H9 (cell line): ENCODE results near the gene CMC4. TPM values are rescaled to one million over a fixed set of nuclear protein-coding genes. Genes with fewer than 3 reads are reported as not detected.

ENCODE experiments used
- DNase-seq: peaks from one replicate; pipeline ENCODE4 v3.0.0-alpha.2; 2017
- H2AFZ ChIP-seq: one replicate; pipeline ENCODE4 v1.6.1; 2013; ENCODE audit warnings: mild to moderate bottlenecking, low read length, control low read depth, moderate library complexity
- H2AK5ac ChIP-seq: 2 replicates; pipeline ENCODE4 v1.6.1; 2013; ENCODE audit warnings: low read length, control low read depth, mixed read lengths; ENCODE audit not compliant: insufficient read length
- H2BK120ac ChIP-seq: one replicate; pipeline ENCODE4 v1.6.1; 2013; ENCODE audit warnings: low read depth, mild to moderate bottlenecking, low read length, control low read depth, inconsistent platforms; ENCODE audit not compliant: poor library complexity, severe bottlenecking
- H2BK12ac ChIP-seq: 2 replicates; pipeline ENCODE4 v1.6.1; 2013; ENCODE audit warnings: low read length, control low read depth, mixed read lengths, low read depth; ENCODE audit not compliant: insufficient read length
- H2BK15ac ChIP-seq: 2 replicates; pipeline ENCODE4 v1.6.1; 2013; ENCODE audit warnings: low read depth, low read length, control low read depth
- H2BK20ac ChIP-seq: one replicate; pipeline ENCODE4 v1.6.1; 2013; ENCODE audit warnings: low read depth, mild to moderate bottlenecking, low read length, control low read depth, inconsistent platforms; ENCODE audit not compliant: poor library complexity, severe bottlenecking
- H2BK5ac ChIP-seq: 2 replicates; pipeline ENCODE4 v1.6.1; 2013; ENCODE audit warnings: low read length, control low read depth, mixed read lengths; ENCODE audit not compliant: insufficient read length
- H3K14ac ChIP-seq: 2 replicates; pipeline ENCODE4 v1.6.1; 2013; ENCODE audit warnings: low read length, control low read depth; ENCODE audit not compliant: insufficient read depth
- H3K18ac ChIP-seq: 2 replicates; pipeline ENCODE4 v1.6.1; 2013; ENCODE audit warnings: low read depth, mild to moderate bottlenecking, mixed read lengths, low read length, control low read depth; ENCODE audit not compliant: insufficient read length
- H3K23ac ChIP-seq: 2 replicates; pipeline ENCODE4 v1.6.1; 2013; ENCODE audit warnings: low read length, control low read depth, mixed read lengths, low read depth; ENCODE audit not compliant: insufficient read length
- H3K23me2 ChIP-seq: 2 replicates; pipeline ENCODE4 v1.6.1; 2013; ENCODE audit warnings: low read depth, mild to moderate bottlenecking, mixed read lengths, low read length, control low read depth; ENCODE audit not compliant: insufficient read length, poor library complexity, severe bottlenecking
- H3K27ac ChIP-seq: 2 replicates; pipeline ENCODE4 v1.5.1; 2013; ENCODE audit warnings: low read length, control low read depth, mixed read lengths, low read depth; ENCODE audit not compliant: insufficient read length
- H3K27me3 ChIP-seq: 2 replicates; pipeline ENCODE4 v1.6.1; 2013; ENCODE audit warnings: low read length, control low read depth, inconsistent platforms; ENCODE audit not compliant: insufficient read depth
- H3K4ac ChIP-seq: 2 replicates; pipeline ENCODE4 v1.6.1; 2013; ENCODE audit warnings: low read depth, mild to moderate bottlenecking, control low read depth, inconsistent platforms, low read length, moderate library complexity
- H3K4me1 ChIP-seq: 2 replicates; pipeline ENCODE4 v1.6.1; 2013; ENCODE audit warnings: low read length, control low read depth, inconsistent platforms; ENCODE audit not compliant: insufficient read depth
- H3K4me2 ChIP-seq: 2 replicates; pipeline ENCODE4 v1.6.1; 2013; ENCODE audit warnings: low read length, control low read depth, mixed read lengths; ENCODE audit not compliant: insufficient read length, insufficient read depth
- H3K56ac ChIP-seq: 2 replicates; pipeline ENCODE4 v1.6.1; 2013; ENCODE audit warnings: low read depth, mild to moderate bottlenecking, mixed read lengths, low read length, control low read depth; ENCODE audit not compliant: insufficient read length
- H3K79me1 ChIP-seq: 2 replicates; pipeline ENCODE4 v1.6.1; 2013; ENCODE audit warnings: low read depth, mild to moderate bottlenecking, moderate library complexity, low read length, control low read depth, inconsistent platforms; ENCODE audit not compliant: insufficient read depth, poor library complexity, severe bottlenecking
- H3K79me2 ChIP-seq: 2 replicates; pipeline ENCODE4 v1.6.1; 2013; ENCODE audit warnings: low read length, control low read depth, inconsistent platforms; ENCODE audit not compliant: insufficient read depth
- H3K9ac ChIP-seq: 2 replicates; pipeline ENCODE4 v1.6.1; 2013; ENCODE audit warnings: low read length, control low read depth, mixed read lengths; ENCODE audit not compliant: insufficient read length; ENCODE audit errors: extremely low read depth
- H3K9me3 ChIP-seq: one replicate; pipeline ENCODE4 v1.6.1; 2013; ENCODE audit warnings: low read depth, low read length, inconsistent platforms; ENCODE audit not compliant: control insufficient read depth
- H3T11ph ChIP-seq: one replicate; pipeline ENCODE4 v1.6.1; 2013; ENCODE audit warnings: mild to moderate bottlenecking, low read length, control low read depth, inconsistent platforms
- H4K20me1 ChIP-seq: one replicate; pipeline ENCODE4 v1.6.1; 2013; ENCODE audit not compliant: control insufficient read depth, insufficient read length, insufficient read depth
- H4K5ac ChIP-seq: 2 replicates; pipeline ENCODE4 v1.6.1; 2013; ENCODE audit warnings: low read depth, mild to moderate bottlenecking, mixed read lengths, low read length, control low read depth; ENCODE audit not compliant: insufficient read length
- H4K8ac ChIP-seq: replicated peaks from 2 replicates; pipeline ENCODE4 v1.6.1; 2013; ENCODE audit warnings: low read length, control low read depth, mixed read lengths, low read depth; ENCODE audit not compliant: insufficient read length
- H4K91ac ChIP-seq: 2 replicates; pipeline ENCODE4 v1.6.1; 2013; ENCODE audit warnings: low read depth, mild to moderate bottlenecking, moderate library complexity, mixed read lengths, low read length, control low read depth; ENCODE audit not compliant: insufficient read length
- H3K27ac Mint-ChIP-seq, 3 experiments: 2 replicates in 2 of 3; 3 replicates in 1 of 3; pipeline ENCODE4 v1.8.0; 2020 to 2021; ENCODE audit warnings: mixed read lengths in 3 of 3, mild to moderate bottlenecking in 1 of 3, moderate library complexity in 1 of 3
- H3K27me3 Mint-ChIP-seq: 2 replicates; pipeline ENCODE4 v1.8.0; 2021; ENCODE audit warnings: low read depth, mild to moderate bottlenecking, moderate library complexity, mixed read lengths
- H3K36me3 Mint-ChIP-seq, 3 experiments: 2 replicates in 2 of 3; 3 replicates in 1 of 3; pipeline ENCODE4 v1.8.0; 2020 to 2021; ENCODE audit warnings: low read depth in 3 of 3, mixed read lengths in 3 of 3; ENCODE audit not compliant: insufficient read depth in 1 of 3
- H3K4me1 Mint-ChIP-seq, 2 experiments: 2 replicates each; pipeline ENCODE4 v1.8.0; 2020; ENCODE audit warnings: mixed read lengths in 2 of 2
- H3K4me3 Mint-ChIP-seq, 2 experiments: 2 replicates in 1 of 2; 3 replicates in 1 of 2; pipeline ENCODE4 v1.8.0; 2020 to 2021; ENCODE audit warnings: mild to moderate bottlenecking in 2 of 2, mixed read lengths in 2 of 2, moderate library complexity in 1 of 2
- H3K9me3 Mint-ChIP-seq, 2 experiments: 2 replicates in 1 of 2; 3 replicates in 1 of 2; pipeline ENCODE4 v1.8.0; 2020; ENCODE audit warnings: mild to moderate bottlenecking in 2 of 2, mixed read lengths in 2 of 2, moderate library complexity in 1 of 2
- CTCF ChIP-seq: fragments of 200-600 bp; sonication (generic); conservative IDR thresholded peaks from 3 replicates; pipeline ENCODE4 v1.8.0; 2021; ENCODE audit warnings: antibody characterized with exemption, mild to moderate bottlenecking
- WGBS: extraction: QIAGEN DNeasy Blood & Tissue Kit; methylation state at CpG from one replicate; pipeline ENCODE4 v1.1.7; 2013; ENCODE audit warnings: missing lambda C conversion rate, low lambda C conversion rate, mixed read lengths; ENCODE audit not compliant: insufficient read length; ENCODE audit errors: extremely low coverage; 5-methylcytosine and 5-hydroxymethylcytosine counted together
- total RNA-seq: library from RNA; stranded (reverse); gene quantifications from 2 replicates; pipeline ENCODE4 v1.2.1, GENCODE V29; 2021

Gene CMC4
- total RNA-seq, 1 experiment from 2014 or later = 6.2 TPM

- Histone ChIP-seq H3K18ac (no peak overlapping the region), H3K14ac (no peak overlapping the region), H2AK5ac (no peak overlapping the region), H2BK120ac (no peak overlapping the region), H3K23me2 (no peaks in the 10 kb centered on the region), H4K8ac (no peak overlapping the region), H3K56ac (no peak overlapping the region), H3T11ph (no peak overlapping the region), H4K91ac (no peak overlapping the region), H3K4me2 (no peak overlapping the region), H3K4ac (no peak overlapping the region), H3K79me1 (no peaks in the 10 kb centered on the region), H3K4me1 (no peaks in the 10 kb centered on the region), H3K79me2 (no peaks in the 10 kb centered on the region), H3K27me3 (no peaks in the 10 kb centered on the region), H2BK20ac (no peak overlapping the region), H2BK15ac (no peak overlapping the region), H4K20me1 (no peaks in the 10 kb centered on the region), H3K9ac (no peak overlapping the region), H3K23ac (no peak overlapping the region), H2BK12ac (no peak overlapping the region), H2AFZ (no peak overlapping the region), H3K9me3 (peaks cover 16% of the 10 kb centered on the region), H3K27ac (no peak overlapping the region), H4K5ac (no peak overlapping the region), H2BK5ac (no peak overlapping the region)
- no peak for DNase-seq
- peaks cover under 1% of the 10 kb centered on the region; the same call in 1 of the 2 replicates for H3K27me3 Mint-ChIP-seq
- 0 out of 4 replicates have a peak, but pooled peaks cover 0 to 4% of the 10 kb centered on the region in 2 experiments for H3K4me1 Mint-ChIP-seq
- peaks cover 2 to 25% (median 11%) of the 10 kb centered on the region in 3 experiments; a peak in 4 of 7 replicates for H3K36me3 Mint-ChIP-seq
- no CpG with 5 or more reads among the region's 1 CpG for WGBS
- H3K4me3 Mint-ChIP-seq = no peak overlapping the region
- H3K9me3 Mint-ChIP-seq = peaks cover 49 to 60% of the 10 kb centered on the region in 2 experiments
- no peak for TF ChIP-seq CTCF
- H3K27ac Mint-ChIP-seq = no peak overlapping the region
Observed at GRCh38 chrX:155056471-155056870, 14.5 kb downstream of the CMC4 start.
